D341Med (cell line): ENCODE results near the gene KIAA0513.
A peak's percentile ranks its signal among the peaks of the same experiment; 100 is the strongest.

Source experiments
- DNase-seq: peaks from one replicate; pipeline ENCODE4 v3.0.0; 2012; ENCODE audit warnings: low spot score

The KIAA0513 gene, protein sequence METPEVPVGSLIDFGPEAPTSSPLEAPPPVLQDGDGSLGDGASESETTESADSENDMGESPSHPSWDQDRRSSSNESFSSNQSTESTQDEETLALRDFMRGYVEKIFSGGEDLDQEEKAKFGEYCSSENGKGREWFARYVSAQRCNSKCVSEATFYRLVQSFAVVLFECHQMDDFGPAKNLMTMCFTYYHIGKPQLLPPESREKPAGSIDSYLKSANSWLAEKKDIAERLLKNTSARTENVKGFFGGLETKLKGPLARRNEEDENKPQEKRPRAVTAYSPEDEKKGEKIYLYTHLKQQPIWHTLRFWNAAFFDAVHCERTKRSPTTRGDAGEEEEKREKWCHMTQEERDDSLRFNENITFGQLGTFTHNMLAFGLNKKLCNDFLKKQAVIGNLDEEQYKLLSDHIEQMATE

DNA sequence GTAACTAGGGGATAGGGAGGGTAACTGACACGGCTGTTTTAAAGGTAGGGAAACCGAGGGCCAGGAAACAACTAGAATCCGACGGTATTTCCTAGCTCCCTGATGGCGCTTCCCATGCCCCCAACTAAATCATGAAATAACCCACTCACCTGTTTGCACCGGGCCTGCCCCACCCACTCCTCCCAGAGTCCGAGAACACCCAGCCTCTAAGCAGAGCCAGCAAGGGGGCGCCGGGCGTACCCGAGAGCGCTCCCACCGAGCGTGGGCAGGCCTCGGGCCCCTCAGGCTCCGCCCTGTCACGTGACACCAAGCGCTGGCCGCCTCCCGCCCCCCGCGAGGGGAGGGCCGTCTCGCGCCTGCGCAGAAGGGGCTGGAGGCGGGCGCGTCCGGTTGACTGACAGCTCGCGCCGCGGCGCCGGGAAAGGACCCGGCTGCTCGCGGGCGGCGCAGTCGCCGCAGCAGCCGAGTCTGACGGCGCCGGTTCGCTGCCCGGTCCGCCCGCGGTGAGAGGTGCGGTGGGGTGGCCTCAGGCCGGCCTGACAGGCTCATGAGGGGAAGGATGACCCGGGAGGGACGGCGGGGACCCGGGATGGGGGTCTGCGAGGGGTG is at the start of gene KIAA0513:
Gene KIAA0513 (plus strand): TSS at position 447 of the 609 bp plus-strand sequence. CDS start 39,277 bp downstream, outside the sequence.
- peak; percentile 100 for DNase-seq

- DNase-seq = no peak
These were observed 48.1 kb upstream of the KIAA0513 start for GRCh38 chr16:84979516-84979915.

DNA sequence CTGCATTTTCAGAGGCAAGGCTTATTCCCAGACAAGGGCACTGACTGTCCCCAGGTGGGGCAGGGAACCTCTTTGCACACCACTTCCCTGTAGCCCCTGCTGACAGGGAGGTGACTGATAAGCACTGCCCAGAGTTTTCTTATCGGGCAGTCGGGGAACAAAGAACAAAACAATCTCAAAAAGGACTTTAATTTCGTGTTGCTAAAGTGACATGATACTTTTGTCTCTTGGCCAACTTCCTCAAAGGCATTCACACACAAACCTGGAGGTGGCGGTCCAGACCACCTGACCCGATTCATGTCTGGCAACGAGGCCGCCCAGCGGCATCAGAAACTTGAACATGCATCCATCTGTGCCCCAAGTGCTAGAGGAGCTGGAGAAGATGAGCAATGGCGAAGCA is 45.2 kb upstream of the KIAA0513 start:
- DNase-seq = no peak

- no peak for DNase-seq
These were observed 42.2 kb upstream of the KIAA0513 start for GRCh38 chr16:84985079-84986065.

DNA sequence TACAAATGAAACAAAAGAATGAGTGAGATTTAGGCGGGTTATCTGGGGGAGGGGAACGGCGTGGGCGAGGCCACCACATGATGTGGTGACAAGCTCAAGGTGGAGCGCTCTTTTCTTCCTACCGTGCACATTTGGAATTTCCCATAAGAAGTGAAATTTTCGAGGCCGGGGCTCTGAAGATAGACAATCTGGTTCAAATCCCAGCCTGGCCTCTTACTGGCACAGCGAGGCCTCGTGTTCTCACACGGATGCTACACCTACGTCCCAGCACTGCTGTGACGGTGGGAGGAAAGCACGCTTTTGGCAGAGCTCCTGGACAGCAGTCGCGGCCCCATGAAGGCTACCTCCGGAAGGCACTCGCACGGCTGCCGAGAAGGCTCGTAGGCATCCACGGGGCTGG is 41.5 kb upstream of the KIAA0513 start:
- no peak for DNase-seq

GRCh38 chr16:84986879-84987278 is 40.7 kb upstream of the KIAA0513 start:
- DNase-seq = no peak

- no peak for DNase-seq
These were observed 39.1 kb upstream of the KIAA0513 start for GRCh38 chr16:84988328-84989080.

GRCh38 chr16:84989749-84990620 is 37.6 kb upstream of the KIAA0513 start:
- DNase-seq = no peak

- no peak for DNase-seq
These were observed 36.8 kb upstream of the KIAA0513 start for GRCh38 chr16:84990782-84991181.

DNA sequence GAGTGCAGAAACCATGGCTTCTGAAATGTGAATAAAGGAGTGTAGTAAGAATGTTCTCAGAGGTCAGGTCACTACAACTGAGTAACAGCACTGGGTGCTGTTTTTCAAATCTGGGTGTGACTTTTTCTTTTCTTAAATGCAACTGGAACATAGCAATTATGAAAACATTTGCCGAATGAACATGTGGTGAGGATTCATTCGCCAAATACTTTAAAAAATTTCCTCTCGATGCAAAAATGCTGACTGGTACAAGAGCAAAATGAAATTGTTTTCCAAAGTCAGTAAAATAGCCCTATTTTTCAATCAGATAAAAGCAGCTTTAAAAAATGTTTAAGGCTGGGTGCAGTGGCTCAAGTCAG is 34.9 kb upstream of the KIAA0513 start:
- no peak for DNase-seq

DNA sequence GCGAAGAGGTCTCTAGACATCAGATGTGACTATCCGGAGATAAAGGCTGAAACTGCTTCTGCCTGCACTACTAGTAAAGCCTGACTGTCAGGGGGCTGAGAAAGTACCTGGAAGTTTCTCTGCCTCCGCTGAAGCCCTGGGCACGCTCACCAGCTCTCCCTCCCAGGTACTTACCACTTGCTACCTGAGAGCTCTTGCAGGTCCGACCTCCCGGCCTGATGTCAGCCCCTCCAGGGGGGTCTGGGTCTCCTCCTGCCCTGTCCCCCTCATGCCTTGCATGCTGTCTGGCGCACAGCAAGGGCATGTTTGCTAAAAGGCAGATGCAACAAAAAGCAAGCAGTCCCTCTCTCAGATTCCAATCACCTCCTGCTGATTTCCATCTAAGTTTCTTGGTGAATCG is 33.7 kb upstream of the KIAA0513 start:
- DNase-seq = no peak

- DNase-seq = no peak
These were observed 31.9 kb upstream of the KIAA0513 start for GRCh38 chr16:84995663-84996062.

GRCh38 chr16:84996365-84996764 is 31.2 kb upstream of the KIAA0513 start:
- peak; percentile 58 for DNase-seq

DNA sequence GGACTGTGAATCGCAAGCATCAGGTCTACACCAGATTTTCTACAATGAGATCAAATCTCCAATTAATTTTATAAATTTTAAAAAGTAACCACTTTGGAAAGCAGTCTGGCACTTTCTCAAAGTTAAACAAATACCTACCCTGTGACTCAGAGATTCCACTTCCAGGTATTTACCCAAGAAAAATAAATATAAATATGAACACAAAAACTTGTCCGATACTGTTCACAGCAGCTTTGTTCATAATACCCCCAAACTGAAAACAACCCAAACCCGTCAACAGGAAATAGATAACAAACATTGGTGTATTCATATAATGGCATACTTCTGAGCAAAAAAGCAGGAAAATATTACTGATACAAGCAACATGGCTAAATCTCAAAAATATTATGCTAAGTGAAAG is 28.4 kb upstream of the KIAA0513 start:
- no peak for DNase-seq

DNA sequence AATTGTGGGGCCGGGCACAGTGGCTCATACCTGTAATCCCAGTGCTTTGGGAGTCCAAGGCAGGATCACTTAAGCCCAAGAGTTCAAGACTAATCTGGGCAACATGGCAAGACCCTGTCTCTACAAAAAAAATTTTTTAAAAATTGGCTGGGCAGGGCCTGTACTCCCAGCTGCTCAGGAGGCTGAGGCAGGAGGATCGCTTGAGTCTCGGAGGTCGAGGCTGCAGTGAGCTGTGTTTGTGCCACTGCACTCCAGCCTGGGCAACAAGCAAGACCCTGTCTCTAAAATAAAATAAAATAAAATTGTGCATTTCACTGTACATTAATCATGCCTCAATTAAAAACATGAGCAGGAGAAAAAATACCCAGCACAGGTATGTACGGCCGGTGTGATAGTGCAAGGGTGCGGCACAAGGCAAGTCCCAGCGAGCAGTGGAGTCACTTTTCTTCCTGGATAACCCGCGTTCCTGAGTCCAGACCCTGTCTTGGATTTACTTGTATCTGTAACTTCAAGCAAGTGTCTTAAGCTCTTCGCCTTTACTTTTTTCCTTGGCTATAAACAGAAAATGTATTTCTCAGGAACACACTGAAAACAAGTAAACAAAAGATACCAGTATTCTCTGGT is 27.6 kb upstream of the KIAA0513 start:
- DNase-seq = no peak

- no peak for DNase-seq
These were observed 25.5 kb upstream of the KIAA0513 start for GRCh38 chr16:85002099-85002541.

GRCh38 chr16:85002608-85003007 is 25.0 kb upstream of the KIAA0513 start:
- no peak for DNase-seq

GRCh38 chr16:85003076-85003475 is 24.5 kb upstream of the KIAA0513 start:
- no peak for DNase-seq

GRCh38 chr16:85003725-85004586 is 23.6 kb upstream of the KIAA0513 start:
- DNase-seq = no peak
